ENCODE measurements around the gene CLEC2L. TPM values are rescaled to one million over a fixed set of nuclear protein-coding genes. Genes with fewer than 3 reads are reported as not detected.

Gene CLEC2L
- total and polyA plus RNA-seq, 2 experiments from 2014 or later, result 0.26 to 0.27 TPM

GRCh38 chr7:139560199-139560598, 36.7 kb downstream of the CLEC2L start:
- no peak for TF ChIP-seq CTCF (IDR thresholded peaks at IDR 0.05; ENCODE audit: low read depth, low read length)
- no peaks in the 10 kb centered on the region for H3K4me1 ChIP-seq (ENCODE audit: low read depth)
- H3K9me3 ChIP-seq (ENCODE audit: low read depth), result no peaks in the 10 kb centered on the region
- no peak for DNase-seq (ENCODE audit: low read depth in 1 of 2, low spot score in 1 of 2)
- H3K36me3 ChIP-seq, result no peaks in the 10 kb centered on the region
- no peak overlapping the region for H3K4me3 ChIP-seq
- no peak overlapping the region for H3K27ac ChIP-seq
- no peaks in the 10 kb centered on the region for H3K27me3 ChIP-seq

- DNase-seq (ENCODE audit: low read depth in 1 of 2, low spot score in 1 of 2), result no peak
- H3K27me3 ChIP-seq, result no peaks in the 10 kb centered on the region
- H3K9me3 ChIP-seq (ENCODE audit: low read depth), result no peaks in the 10 kb centered on the region
- H3K27ac ChIP-seq, result no peak overlapping the region
- no peak for TF ChIP-seq CTCF (IDR thresholded peaks at IDR 0.05; ENCODE audit: low read depth, low read length)
- H3K4me1 ChIP-seq (ENCODE audit: low read depth), result no peaks in the 10 kb centered on the region
- H3K4me3 ChIP-seq, result no peak overlapping the region
- no peaks in the 10 kb centered on the region for H3K36me3 ChIP-seq
Observed at GRCh38 chr7:139560678-139561077, 37.2 kb downstream of the CLEC2L start.

GRCh38 chr7:139562491-139562890, 39.0 kb downstream of the CLEC2L start:
- Histone ChIP-seq H3K36me3 (no peaks in the 10 kb centered on the region), H3K27me3 (no peaks in the 10 kb centered on the region), H3K27ac (no peak overlapping the region), H3K9me3 (ENCODE audit: low read depth) (no peaks in the 10 kb centered on the region), H3K4me3 (no peak overlapping the region), H3K4me1 (ENCODE audit: low read depth) (peaks cover 10% of the 10 kb centered on the region)
- no peak for TF ChIP-seq CTCF (IDR thresholded peaks at IDR 0.05; ENCODE audit: low read depth, low read length)
- DNase-seq (ENCODE audit: low read depth in 1 of 2, low spot score in 1 of 2), result no peak

- no peak for TF ChIP-seq CTCF (IDR thresholded peaks at IDR 0.05; ENCODE audit: low read depth, low read length)
- no peak for DNase-seq (ENCODE audit: low read depth in 1 of 2, low spot score in 1 of 2)
- H3K27ac ChIP-seq, result no peak overlapping the region
- no peaks in the 10 kb centered on the region for H3K9me3 ChIP-seq (ENCODE audit: low read depth)
- H3K4me1 ChIP-seq (ENCODE audit: low read depth), result peaks cover 10% of the 10 kb centered on the region
- H3K27me3 ChIP-seq, result no peaks in the 10 kb centered on the region
- no peak overlapping the region for H3K4me3 ChIP-seq
- H3K36me3 ChIP-seq, result no peaks in the 10 kb centered on the region
Observed at GRCh38 chr7:139562961-139563565, 39.6 kb downstream of the CLEC2L start.

GRCh38 chr7:139563856-139564255, 40.4 kb downstream of the CLEC2L start:
- no peak for TF ChIP-seq CTCF (IDR thresholded peaks at IDR 0.05; ENCODE audit: low read depth, low read length)
- Histone ChIP-seq H3K27me3 (no peaks in the 10 kb centered on the region), H3K27ac (no peak overlapping the region), H3K4me3 (no peak overlapping the region), H3K4me1 (ENCODE audit: low read depth) (peaks cover 10% of the 10 kb centered on the region), H3K9me3 (ENCODE audit: low read depth) (no peaks in the 10 kb centered on the region), H3K36me3 (no peaks in the 10 kb centered on the region)
- DNase-seq (ENCODE audit: low read depth in 1 of 2, low spot score in 1 of 2), result no peak
